ENCODE measurements around the gene MYCBP. TPM values are rescaled to one million over a fixed set of nuclear protein-coding genes. Genes with fewer than 3 reads are reported as not detected.
"Not testable (repeated sequence)": the region's sequence is repeated elsewhere in the genome, so short reads cannot be mapped to it uniquely, and the experiment has no call there.

MYCBP gene
- total RNA-seq, 1 experiment from 2014 or later = 20.3 TPM

DNA sequence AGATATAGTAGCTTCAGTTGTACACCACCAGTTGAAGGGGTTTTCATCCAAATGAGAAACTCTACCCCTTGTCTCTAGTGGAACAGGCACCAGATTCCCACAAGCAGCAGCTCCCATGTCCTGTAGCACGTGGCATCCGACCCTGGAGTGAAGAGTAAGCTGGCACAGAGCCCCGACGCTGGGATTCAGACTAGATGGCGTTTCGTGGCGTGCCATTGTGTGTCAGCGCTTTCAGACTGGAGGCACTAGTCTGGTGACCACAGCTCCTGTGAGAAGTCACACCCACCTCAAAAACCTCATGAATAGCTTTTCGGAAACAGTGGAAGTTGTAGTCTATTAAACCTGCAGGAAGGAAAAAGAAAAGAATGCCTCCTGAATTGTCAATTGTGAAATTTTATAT, 33.8 kb downstream of the MYCBP start:
- H3K9me2 ChIP-seq (replicated peaks; ENCODE audit: low read length) = no peaks in the 10 kb centered on the region
- H3K9me3 ChIP-seq (ENCODE audit: low read length) = no peaks in the 10 kb centered on the region
- BruUV-seq (replicated peaks) = no TSS peak
- H3K27me3 ChIP-seq (ENCODE audit: low read length) = no peaks in the 10 kb centered on the region
- ChIA-PET CTCF (no interaction called here), POLR2A (ENCODE audit: unreplicated experiment) (no interaction called here)
- DNase-seq (no peak), ATAC-seq (no peak)
- H3F3A ChIP-seq (ENCODE audit: low read length, unreplicated experiment) = no peaks in the 10 kb centered on the region
- intact Hi-C loops (cut with micrococcal nuclease) = no loop called here
- no peak overlapping the region for H3K9ac ChIP-seq (ENCODE audit: low read length)
- H3K4me2 ChIP-seq (ENCODE audit: low read length) = no peak overlapping the region
- H3K79me2 ChIP-seq (ENCODE audit: low read length) = no peaks in the 10 kb centered on the region
- H2AFZ ChIP-seq (ENCODE audit: low read length) = no peak overlapping the region
- no peak overlapping the region for H3K4me3 ChIP-seq (ENCODE audit: low read length)
- TF ChIP-seq CTCF (conservative IDR thresholded peaks at IDR 0.05; ENCODE audit: low read depth, low read length) (no peak), EZH2 (IDR thresholded peaks at IDR 0.05; ENCODE audit: low read length, unreplicated experiment) (no peak), EZH2phosphoT487 (IDR thresholded peaks at IDR 0.05; ENCODE audit: borderline replicate concordance, low read length) (no peak)
- H3K27ac ChIP-seq (ENCODE audit: low read length) = no peak overlapping the region
- H3K36me3 ChIP-seq (ENCODE audit: low read depth, low read length) = peaks cover 11% of the 10 kb centered on the region; the same call in 1 of the 2 replicates
- H4K20me1 ChIP-seq (ENCODE audit: low read length) = no peaks in the 10 kb centered on the region
- H3K4me1 ChIP-seq (ENCODE audit: insufficient read depth, low read length) = no peaks in the 10 kb centered on the region

DNA sequence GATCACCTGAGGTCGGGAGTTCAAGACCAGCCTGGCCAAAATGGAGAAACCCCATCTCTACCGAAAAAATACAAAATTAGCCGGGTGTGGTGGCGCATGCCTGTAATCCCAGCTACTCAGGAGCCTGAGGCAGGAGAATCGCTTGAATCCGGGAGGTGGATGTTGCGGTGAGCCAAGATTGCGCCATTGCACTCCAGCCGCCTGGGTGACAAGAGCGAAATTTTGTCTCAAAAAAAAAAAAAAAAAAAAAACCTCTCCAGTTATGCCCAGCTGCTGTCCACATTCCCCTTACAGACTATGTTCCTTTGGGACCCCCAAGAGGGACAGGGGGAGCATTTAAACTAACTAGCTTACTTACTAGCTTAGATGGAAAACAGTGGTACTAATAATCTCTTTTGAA, 36.8 kb downstream of the MYCBP start:
- H3K9me3 ChIP-seq (ENCODE audit: low read length); H2AFZ ChIP-seq (ENCODE audit: low read length); BruUV-seq (replicated peaks); H3K9me2 ChIP-seq (replicated peaks; ENCODE audit: low read length); DNase-seq; H3K4me1 ChIP-seq (ENCODE audit: insufficient read depth, low read length); H3K79me2 ChIP-seq (ENCODE audit: low read length); POLR2A ChIA-PET (ENCODE audit: unreplicated experiment); H3K4me3 ChIP-seq (ENCODE audit: low read length); intact Hi-C loops (cut with micrococcal nuclease); H3K27ac ChIP-seq (ENCODE audit: low read length); ATAC-seq; H4K20me1 ChIP-seq (ENCODE audit: low read length); H3F3A ChIP-seq (ENCODE audit: low read length, unreplicated experiment); H3K4me2 ChIP-seq (ENCODE audit: low read length); H3K9ac ChIP-seq (ENCODE audit: low read length): not testable (repeated sequence)
- CTCF ChIA-PET = interaction anchor here (1.1 kb wide), 1 partner anchor 806 kb away, joined by 6 read pairs; no protein-coding TSS in a partner anchor
- peaks cover 11% of the 10 kb centered on the region; the same call in 1 of the 2 replicates for H3K36me3 ChIP-seq (ENCODE audit: low read depth, low read length)
- peaks cover 12% of the 10 kb centered on the region; the same call in 1 of the 2 replicates for H3K27me3 ChIP-seq (ENCODE audit: low read length)

DNA sequence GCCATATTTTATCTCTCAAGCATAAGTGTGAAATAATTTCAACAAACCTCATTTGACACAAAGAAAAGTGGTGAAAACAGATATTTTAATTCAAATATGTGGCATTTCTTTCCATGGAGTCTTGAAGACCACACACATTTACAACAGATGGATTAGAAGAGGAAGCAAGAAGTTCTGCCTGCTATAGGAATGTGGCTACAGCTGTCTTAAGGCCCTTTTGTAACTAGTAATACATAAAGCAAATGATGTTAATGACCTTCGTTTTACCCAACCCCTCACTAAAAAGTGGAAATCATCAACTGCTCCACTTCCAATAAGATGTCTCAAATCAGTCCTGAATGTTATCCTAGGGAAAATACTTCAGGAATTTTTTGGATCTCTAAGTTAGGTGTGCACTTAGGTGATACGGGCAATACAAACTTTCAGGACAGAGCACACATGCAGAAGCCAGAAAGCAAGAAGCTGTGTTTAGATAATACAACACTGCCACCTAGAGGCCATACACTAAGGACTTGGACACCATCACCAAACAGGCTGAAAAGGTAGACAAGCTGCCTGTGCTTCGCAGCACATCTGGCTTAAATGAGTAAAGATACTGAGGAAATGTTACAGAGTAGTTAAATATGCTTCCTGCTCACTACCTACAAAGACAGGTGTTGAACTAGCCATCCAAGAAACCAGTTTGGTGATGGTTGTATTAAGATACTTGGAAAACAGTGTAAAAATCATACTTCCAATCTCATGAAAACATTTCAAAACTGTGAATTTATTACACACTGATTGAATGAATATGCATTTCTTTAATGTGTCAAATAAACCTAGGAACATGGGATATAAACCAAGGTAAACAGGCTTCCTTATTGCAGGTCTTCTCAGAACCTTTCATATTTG, 38.0 kb downstream of the MYCBP start:
- peaks cover 10% of the 10 kb centered on the region; the same call in 1 of the 2 replicates for H3K36me3 ChIP-seq (ENCODE audit: low read depth, low read length)
- H3K9me3 ChIP-seq (ENCODE audit: low read length) = no peaks in the 10 kb centered on the region
- peak; percentile 91 for TF ChIP-seq CTCF (conservative IDR thresholded peaks at IDR 0.05; ENCODE audit: low read depth, low read length)
- TF ChIP-seq EZH2 (IDR thresholded peaks at IDR 0.05; ENCODE audit: low read length, unreplicated experiment) = no peak
- no peak for TF ChIP-seq EZH2phosphoT487 (IDR thresholded peaks at IDR 0.05; ENCODE audit: borderline replicate concordance, low read length)
- no peak overlapping the region for H3K27ac ChIP-seq (ENCODE audit: low read length)
- no TSS peak for BruUV-seq (replicated peaks)
- no peaks in the 10 kb centered on the region for H4K20me1 ChIP-seq (ENCODE audit: low read length)
- ATAC-seq (peak; percentile 98), DNase-seq (peak; percentile 91)
- intact Hi-C loops (cut with micrococcal nuclease) = loop anchor here (1.0 kb wide), 1 partner anchor 809 kb away; no protein-coding TSS in a partner anchor
- no peak overlapping the region for H3K4me2 ChIP-seq (ENCODE audit: low read length)
- no peaks in the 10 kb centered on the region for H3F3A ChIP-seq (ENCODE audit: low read length, unreplicated experiment)
- H2AFZ ChIP-seq (ENCODE audit: low read length) = no peak overlapping the region
- H3K9ac ChIP-seq (ENCODE audit: low read length) = no peak overlapping the region
- no peaks in the 10 kb centered on the region for H3K4me1 ChIP-seq (ENCODE audit: insufficient read depth, low read length)
- H3K4me3 ChIP-seq (ENCODE audit: low read length) = no peak overlapping the region
- ChIA-PET POLR2A (ENCODE audit: unreplicated experiment) (interaction anchor here (0.6 kb wide), 1 partner anchor 716 kb away, joined by 3 read pairs; no protein-coding TSS in a partner anchor), CTCF (interaction anchor here (0.6 to 1.1 kb wide), 4 partner anchors 763 to 1146 kb away, joined by 3 to 6 read pairs (median 4); partner anchors contain the start of gene SF3A3)
- H3K9me2 ChIP-seq (replicated peaks; ENCODE audit: low read length) = no peaks in the 10 kb centered on the region
- peaks cover 21% of the 10 kb centered on the region for H3K27me3 ChIP-seq (ENCODE audit: low read length)
- H3K79me2 ChIP-seq (ENCODE audit: low read length) = no peaks in the 10 kb centered on the region

Data from PC-3 (cell line).